NOMO-1 (cell line): ENCODE results near the gene DOK5.
"Not testable (repeated sequence)": the region's sequence is repeated elsewhere in the genome, so short reads cannot be mapped to it uniquely, and the experiment has no call there.

Experiments
- DNase-seq, 2 experiments: peaks; one replicate each; lab custom pipeline; 2025; ENCODE audit not compliant: unreplicated experiment in 2 of 2; lab: John Stamatoyannopoulos, UW

The DOK5 gene

DNA sequence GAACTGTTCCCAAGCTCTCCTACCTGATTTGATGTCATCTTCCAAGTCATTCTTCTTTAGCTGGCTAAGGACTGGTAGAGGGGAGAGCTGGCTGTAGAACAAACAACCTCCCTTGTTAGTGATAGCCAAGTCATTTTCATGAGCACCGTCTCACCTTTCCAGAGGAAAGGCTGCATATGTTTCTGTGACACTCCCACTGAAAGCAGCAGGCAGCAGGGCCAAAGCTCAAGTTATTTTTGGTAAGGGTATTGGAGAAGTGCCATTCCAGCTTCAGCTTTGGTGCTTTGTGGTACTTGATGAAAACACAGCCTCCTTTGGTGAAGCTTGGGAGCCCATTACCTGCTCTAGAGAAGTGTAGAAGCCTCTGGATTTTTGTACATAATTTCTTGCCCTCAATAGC, 5.4 kb upstream of the DOK5 start:
- no peak for DNase-seq

DNA sequence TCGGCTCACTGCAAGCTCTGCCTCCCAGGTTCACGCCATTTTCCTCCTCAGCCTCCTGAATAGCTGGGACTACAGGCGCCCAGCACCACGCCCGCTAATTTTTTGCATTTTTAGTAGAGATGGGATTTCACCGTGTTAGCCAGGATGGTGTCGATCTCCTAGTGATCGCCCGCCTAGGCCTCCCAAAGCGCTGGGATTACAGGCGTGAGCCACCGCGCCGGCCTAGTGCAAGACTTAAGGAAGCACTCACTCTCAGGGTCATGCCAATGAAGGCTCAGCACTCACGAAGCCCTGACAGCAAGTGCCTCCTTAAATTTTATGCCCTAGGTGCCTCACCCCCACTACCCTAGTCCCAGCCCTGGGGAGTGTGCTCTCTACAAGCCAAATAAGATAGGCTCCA, 4.7 kb upstream of the DOK5 start:
- no peak for DNase-seq

DNA sequence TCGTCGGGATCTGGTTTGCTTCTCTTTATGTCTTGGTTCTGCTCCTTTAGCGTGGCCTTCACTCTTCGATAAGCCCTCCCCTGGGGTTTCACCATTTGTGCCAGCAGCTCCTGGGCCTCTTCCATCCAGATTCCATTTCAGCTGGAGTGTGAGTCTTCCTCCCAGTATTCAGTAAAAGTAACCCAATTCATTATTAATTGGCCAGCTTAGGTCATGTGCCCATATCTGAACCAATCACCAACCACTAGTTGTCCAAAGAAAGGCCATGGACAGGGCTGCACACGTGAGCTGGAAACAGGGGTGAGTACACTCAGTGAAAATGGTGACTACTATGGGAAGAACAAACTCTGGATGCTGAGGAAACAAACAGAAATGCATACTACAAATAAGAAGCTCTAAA, 2.8 kb upstream of the DOK5 start:
- DNase-seq, result no peak

DNA sequence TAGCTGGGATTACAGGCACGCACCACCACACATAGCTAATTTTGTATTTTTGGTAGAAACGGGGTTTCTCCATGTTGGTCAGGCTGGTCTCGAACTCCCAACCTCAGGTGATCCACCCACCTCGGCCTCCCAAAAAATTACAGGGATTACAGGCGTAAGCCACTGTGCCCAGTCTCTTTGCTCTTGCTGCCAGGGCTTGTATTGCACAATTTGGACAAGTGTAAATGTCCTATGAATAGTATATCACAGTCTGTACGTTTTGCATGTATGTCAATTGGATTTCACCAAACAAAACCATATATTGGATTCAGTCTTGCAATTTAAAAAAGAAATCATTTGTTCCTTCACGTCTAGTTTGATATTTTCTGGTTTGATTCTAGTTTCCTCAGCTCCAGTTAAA, 2.1 kb upstream of the DOK5 start:
- DNase-seq, result no peak

DNA sequence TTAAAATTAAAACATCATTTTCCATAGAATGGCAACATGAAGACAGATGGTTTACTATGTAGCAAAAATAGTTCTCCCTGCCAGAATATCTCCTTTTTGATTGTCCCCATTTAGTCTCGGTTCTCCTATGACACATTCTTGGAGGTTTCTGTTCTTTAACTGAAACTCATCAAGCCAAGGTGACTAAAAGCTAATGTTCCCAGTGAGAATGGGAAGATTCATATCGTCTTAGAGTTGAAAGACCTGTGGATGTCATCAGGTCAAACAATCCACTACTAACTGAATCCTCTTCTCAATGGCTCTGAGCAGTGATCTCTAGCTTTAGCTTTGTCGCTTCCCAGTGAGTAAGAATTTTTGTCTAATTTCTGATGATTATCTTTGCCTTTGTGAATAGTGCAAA, 1.3 kb upstream of the DOK5 start:
- no peak for DNase-seq

DNA sequence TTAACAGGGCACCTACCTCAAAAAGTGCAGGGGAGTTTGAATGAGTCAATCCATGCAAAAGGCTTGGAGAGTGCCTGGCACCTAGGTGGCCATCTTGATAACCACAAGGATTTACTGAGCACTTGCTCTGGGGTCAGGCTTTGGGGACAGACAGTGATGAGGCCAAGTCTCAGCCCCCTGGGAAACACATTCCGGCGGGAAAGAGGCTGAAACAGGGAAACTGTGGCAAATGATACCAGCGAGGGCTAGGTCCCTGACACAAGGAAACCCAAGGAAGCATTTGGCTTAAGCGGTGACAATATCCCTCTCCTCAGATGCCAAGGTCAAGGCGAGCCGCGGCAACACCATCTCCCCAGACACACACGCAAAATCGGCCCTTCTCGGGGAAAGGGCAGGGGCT, 527 bp upstream of the DOK5 start:
- DNase-seq, result no peak

DNA sequence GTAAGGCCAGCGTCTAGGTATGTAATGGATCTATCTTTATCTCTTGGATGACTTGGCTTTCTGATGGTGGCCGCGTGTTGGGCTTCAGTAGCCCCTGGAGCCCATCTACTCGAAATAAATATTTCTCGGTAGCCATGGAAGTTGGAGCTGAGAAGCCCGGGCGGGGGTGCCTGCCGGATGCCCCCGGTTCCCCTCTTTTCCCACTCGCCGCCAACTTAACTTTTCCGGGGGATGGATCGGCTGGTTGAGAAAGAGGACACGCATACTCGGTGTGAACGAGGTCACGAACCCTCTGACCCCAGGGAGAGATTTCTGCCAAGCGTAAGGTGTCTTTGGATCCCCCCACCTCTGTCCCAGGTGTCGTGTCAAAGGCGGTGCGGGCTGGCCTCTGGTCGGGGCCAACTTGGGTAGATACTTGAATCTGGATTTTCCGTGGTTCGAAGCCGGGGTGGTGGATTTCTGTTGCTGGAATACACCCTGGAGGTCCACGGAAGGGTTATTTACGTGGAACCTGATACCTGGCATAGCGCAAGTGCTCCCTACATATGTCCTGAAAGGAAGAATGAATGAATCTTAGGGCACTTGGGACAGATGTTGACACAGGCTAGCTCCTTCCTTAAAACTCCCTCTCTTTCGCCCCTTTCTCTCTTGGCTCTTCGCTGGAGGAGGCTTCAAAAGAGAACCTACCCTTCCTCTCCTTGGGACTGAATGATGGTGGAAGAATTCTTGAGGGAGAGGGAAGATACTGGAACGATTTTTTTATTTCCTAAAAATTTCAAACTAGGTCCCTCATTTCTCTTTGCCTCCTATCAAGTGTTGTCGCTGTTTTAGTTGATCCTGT, 996 bp downstream of the DOK5 start:
- no peak for DNase-seq

DNA sequence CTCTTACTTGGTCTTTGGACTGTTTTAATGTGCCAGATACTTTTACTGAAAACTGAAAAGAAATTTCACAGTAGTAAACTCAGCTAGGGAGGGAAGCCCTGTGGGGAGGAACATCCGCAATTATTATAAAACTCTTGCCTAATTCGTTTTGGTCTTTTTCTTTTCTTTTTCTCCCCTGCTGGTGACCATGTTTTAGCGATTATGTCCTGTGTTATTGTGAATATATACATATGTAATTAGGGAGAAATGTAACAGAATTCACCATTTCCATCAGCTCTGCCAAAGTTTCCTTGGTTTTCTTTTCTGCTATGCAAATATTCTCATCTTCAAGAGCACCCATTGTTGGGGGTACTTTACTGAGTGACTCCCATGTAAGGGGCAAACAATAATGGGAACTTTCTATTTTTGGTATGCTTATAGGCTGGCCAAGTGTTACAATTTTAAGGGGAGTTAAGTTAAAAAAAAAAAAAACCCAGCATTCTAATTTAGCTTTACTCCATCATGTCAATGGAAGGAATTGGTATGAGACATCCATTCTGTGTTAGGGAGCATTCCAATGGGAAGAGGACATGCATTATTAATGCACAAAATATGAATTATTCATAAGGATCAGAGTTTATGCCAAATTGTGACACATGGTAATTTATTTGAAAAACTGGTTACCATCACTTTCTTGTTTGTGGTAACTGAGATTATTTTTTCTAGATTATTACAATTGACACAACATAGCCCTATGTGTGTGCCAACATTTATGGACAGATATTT, 2.0 kb downstream of the DOK5 start:
- no peak for DNase-seq

DNA sequence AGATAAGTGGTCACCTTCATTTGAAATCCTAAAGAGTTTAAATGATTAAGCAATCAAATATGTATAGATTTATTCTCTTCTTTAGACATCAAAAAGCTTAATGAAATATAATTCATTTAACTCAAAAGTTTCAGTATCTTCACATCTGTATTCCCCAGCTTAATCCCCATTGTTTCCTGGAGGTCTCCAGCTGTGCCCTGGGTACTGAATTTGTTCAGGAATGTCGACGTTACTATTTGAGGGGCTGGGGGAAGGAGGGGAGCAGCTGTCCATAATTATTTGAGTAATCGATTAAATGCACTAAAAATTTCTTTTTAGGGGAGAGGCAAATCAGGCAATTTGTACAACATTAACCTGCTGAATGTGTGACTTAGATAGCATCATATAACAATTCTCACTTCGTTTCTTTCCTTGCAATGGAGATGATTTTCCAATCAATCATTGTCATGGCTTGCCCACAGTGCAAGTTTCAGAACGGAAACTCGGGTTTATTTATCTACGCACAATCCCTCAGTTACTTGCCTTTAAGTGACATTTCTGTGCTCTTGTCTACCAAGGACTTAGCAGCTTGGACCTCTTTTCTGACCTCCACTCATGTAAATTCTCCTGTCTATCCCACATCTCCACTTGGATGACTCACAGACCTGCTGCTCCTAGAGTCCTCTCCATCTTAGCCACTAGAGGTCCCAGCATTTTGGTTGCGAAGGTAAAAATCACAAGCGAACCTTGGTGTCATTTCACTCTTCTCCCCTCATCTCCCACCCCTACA, 3.9 kb downstream of the DOK5 start:
- no peak for DNase-seq

DNA sequence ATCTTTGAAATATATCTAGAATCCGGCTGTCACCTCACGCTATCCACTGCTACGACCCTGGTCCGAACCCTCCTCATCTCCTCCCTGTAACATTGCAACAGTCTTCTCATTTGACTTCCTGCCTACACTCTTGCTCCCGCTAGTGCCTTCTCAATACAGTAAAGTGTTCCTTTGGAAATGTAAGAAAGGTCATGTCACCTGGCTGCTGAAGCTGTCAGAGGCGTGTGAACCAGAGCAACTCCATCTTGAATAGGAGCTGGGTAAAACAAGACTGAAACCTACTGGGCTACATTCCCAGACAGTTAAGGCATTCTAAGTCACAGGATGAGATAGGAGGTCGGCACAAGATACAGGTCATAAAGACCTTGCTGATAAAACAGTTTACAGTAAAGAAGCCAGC, 4.5 kb downstream of the DOK5 start:
- not testable (repeated sequence) for DNase-seq

DNA sequence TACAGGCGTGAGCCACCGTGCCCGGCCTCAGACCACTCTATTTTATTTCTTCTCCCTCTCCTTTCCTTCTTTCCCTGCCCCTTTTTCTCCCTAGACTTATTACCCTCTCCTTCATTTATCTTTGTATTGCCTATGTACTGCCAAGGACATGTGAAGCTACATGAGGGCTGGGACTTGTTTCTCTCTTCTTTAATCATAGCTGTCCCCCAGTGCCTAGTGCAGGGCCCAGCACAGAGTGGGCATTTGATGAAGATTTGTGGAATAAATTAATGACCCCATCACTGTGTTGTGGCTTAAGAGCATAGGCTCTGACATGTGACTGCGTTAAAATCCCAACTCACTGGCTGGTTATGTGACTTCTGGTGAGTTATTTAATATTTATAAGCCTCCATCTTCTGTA, 6.0 kb downstream of the DOK5 start:
- no peak for DNase-seq

DNA sequence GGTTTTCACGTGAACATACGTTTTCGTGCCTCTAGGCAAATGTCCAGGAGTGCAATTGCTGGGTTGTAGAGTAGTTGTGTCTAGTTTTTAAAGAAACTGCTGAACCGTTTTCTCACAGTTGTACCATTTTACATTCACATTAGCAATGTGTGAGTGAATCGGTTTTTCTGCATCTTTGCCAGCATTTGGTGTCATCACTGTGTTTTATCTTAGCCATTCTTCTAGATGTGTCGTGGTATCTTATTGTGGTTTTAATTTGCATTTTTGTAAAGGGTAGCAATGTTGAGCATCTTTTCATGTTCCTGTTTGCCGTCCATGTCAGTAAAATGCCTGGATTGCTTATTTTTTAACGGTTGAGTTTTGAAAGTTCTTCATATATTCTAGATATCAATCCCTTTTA, 10.2 kb downstream of the DOK5 start:
- DNase-seq, result no peak

DNA sequence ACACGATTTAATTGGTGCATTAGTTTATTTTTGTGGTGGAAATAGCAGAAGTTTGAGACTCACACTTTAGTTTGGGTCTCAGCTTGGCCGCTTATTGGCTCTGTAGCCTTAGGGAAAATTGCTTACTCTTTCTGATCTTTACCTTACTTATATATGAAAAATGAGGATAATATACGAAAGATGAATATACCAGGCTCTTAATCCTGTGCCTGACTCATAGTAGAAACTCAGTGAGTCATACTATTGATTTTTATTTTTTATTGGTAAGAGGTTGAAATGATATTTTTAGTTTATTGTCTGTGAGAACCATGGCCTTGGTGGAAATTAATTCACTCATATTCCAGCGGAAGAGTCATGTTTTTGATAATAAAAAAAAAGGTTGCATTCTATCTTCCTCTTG, 11.2 kb downstream of the DOK5 start:
- DNase-seq, result no peak

DNA sequence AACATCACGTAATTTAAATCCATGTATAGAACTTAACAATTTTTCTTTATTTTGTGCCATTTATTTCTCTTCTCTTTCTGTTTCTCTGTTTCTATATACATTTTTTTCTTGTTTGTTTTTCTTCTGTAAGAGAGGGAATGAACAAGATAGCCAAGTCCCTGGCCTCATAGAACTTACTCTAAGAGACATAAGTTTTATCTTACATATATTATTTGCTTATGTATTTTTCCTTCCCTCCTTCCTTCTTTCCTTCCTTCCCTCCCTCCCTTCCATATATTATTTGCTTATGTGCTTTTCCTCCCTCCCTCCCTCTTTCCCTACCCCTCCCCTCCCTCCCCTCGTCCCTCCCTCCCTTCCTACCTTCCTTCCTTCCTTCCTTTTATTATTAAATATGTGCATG, 13.0 kb downstream of the DOK5 start:
- DNase-seq, result no peak

DNA sequence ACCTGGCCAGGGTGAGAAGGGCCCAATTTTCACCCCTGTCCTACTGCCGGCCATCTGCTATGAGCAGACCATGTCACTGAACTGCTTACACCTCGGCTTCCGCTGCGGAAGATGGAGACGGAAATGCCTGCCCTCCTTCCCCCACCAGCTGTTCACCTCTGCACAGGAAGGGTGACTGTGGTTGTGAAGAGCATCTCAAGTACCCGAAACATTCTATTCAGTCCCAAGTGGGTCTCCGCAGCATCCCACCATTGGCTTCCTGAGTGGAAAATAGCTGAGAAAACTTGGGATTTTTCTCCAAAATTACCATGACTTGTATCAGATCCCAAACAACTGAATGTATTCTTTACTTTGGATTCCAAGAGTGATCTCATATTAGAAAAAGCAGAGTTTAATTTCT, 16.1 kb downstream of the DOK5 start:
- DNase-seq, result no peak

DNA sequence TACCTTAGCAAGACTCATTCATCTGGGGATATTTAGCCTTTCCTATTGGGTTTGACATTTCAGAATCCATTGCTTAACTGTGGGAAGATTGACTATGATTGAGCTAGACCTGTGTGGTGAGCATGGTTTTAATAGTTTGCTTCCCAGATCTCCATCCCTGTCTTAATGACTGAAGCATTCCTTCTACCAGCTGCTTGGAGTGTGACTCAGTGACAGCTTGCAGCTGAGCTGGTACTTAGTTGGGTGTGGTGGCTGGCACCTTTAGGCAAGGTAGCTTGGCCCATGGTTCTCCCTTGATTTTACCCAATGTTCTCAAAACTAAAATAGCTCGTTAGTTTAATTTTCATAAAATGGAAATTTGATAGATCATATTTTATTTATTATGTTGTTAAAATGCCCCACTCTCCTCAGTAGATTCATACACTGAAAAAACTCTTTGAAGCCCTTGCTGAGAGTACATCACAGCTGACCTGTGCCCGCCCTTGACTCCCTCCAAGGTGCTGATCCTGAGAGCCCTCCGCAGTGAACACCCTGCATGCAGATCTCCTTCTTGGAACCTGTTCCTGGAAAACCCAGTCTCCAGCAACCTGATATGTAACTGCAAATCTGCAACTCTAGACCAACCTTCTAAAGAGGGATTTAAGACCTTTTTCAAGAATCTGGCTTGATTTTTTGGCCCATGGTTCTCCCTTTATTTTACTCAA, 19.1 kb downstream of the DOK5 start:
- no peak for DNase-seq

DNA sequence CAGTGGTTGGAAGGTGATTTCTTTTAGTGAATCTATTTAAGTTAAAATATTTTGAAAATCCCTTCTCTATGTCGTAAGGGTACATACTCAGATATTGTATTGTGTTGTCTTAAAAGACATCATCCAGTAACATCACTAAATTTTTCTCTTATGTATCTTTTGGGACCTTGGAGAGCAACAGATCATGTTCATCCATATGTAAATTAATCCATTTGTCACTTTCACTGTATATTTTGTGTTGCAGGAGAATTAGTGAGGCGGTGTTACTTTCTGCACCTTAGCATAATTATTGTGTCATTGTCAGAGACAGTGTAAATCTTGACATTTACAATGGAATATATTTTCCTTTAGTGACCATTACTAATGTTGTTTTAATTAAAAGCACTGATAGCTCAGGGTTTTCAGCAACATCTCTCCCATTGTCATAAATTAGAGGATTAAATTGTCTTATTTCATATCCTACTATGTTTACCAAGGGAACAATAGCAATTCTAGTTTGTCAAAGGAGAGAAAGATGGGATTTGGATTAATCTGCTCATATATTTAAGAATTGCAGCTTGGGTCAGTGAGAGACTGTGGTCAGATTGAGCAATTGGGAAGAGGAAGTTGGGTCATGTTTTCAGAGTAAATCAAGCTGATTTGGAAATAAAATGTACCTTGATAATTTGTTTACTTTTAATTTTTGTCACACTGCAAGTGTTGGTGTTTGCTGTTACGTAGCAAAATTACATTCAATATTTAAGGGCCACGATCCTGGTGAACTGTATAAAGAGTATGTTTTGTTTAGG, 22.7 kb downstream of the DOK5 start:
- peak; percentile 33 to 35 for DNase-seq

DNA sequence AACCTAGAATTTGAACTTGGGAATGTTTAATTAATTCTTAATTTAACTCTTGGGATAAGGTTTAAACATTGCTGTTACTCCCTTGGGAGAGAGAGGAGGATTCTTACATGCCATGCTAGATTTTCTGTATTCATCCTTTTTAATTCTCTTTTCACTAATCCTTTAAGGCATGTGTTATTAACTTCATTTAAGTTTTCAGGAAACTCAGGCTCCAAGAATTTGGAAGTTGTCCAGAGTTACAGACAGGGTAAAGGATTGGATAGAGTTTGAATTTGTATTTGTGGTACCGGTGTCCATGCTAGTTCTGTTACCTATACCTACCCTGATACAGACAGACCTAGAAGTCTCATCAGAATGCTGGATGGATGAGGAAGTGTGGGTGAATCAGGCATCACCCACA, 23.7 kb downstream of the DOK5 start:
- DNase-seq, result no peak

DNA sequence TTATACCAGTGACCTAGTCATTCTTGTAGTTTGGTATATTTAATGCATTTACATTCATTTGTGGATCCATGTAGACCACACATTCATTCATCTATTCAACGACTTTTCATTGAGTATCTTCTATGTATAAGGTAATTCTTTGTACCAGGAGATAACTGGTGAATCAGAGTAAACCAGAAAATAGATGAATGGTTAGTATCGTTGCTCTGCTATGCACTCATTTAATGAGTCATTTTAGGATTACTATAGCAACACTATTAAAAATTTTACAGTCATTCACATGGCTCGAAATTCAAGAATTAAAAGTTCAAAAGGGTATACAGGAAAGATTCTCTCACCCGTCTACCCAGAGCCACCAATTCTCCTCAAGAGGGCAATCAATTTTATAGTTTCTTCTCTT, 26.8 kb downstream of the DOK5 start:
- DNase-seq, result no peak

DNA sequence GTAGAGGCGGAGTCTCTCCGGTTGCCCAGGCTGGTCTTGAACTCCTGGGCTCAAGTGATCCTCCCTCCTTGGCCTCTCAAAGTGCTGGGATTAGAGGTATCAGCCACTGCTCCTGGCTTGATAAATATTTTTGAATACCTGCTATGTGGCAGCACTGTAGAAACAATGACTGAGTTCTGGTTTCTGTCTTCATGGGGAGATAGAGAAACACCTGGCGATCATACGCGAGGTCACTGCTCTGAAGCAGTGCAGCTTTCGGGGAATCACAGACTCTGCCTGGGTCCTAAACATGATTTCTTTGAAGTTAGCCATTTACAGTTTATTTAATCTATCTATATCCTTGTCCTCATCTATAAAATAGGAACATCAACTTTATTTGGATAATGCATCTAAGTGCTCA, 31.2 kb downstream of the DOK5 start:
- no peak for DNase-seq
